Upper lobe of right lung (tissue), 1 donor: ENCODE results near the gene EEF1G. TPM values are rescaled to one million over a fixed set of nuclear protein-coding genes. Genes with fewer than 3 reads are reported as not detected.
"Not testable (repeated sequence)": the region's sequence is repeated elsewhere in the genome, so short reads cannot be mapped to it uniquely, and the experiment has no call there.

ENCODE experiments used
- ATAC-seq: fragments of 200-7000 bp; cut with Tn5 transposase; one replicate; pipeline ENCODE4 v1.9.1; 2020; ENCODE audit warnings: mild to moderate bottlenecking, moderate library complexity
- DNase-seq: peaks from one replicate; pipeline ENCODE4 v3.0.0-alpha.2; 2020
- H3K27ac ChIP-seq: fragments of 200-600 bp; one replicate; pipeline ENCODE4 v1.8.0; 2022
- H3K27me3 ChIP-seq: fragments of 200-600 bp; one replicate; pipeline ENCODE4 v1.8.0; 2022; ENCODE audit warnings: mild to moderate bottlenecking
- H3K36me3 ChIP-seq: fragments of 200-600 bp; one replicate; pipeline ENCODE4 v1.8.0; 2022
- H3K4me1 ChIP-seq: fragments of 200-600 bp; one replicate; pipeline ENCODE4 v1.8.0; 2022
- H3K4me3 ChIP-seq: fragments of 200-600 bp; one replicate; pipeline ENCODE4 v1.8.0; 2022; ENCODE audit warnings: mild to moderate bottlenecking
- H3K9me3 ChIP-seq: fragments of 200-600 bp; one replicate; pipeline ENCODE4 v1.8.0; 2022
- intact Hi-C: fragments of 100-400 bp; cut with DNase I; formaldehyde crosslinking; loops from one replicate; pipeline ENCODE4 v1.11.0; 2022
- total RNA-seq: library from RNA; stranded (reverse); fragmentation: NEBNext Ultra II Directional; extraction: Animal tissue kit (Norgen Biotek cat#: 25700); gene quantifications from one replicate; pipeline ENCODE4 v1.2.1, GENCODE V29; 2021
- TF ChIP-seq, protein P1 (sequence below): fragments of 200-600 bp; IDR thresholded peaks from one replicate; pipeline ENCODE4 v1.8.0; 2022; ENCODE audit warnings: antibody characterized with exemption
- donor health status: DM: no; HTN: yes; CAD: no; lungs with severe emphysema.

Gene EEF1G
- total RNA-seq, 1 donor from 2014 or later = 847 TPM

DNA sequence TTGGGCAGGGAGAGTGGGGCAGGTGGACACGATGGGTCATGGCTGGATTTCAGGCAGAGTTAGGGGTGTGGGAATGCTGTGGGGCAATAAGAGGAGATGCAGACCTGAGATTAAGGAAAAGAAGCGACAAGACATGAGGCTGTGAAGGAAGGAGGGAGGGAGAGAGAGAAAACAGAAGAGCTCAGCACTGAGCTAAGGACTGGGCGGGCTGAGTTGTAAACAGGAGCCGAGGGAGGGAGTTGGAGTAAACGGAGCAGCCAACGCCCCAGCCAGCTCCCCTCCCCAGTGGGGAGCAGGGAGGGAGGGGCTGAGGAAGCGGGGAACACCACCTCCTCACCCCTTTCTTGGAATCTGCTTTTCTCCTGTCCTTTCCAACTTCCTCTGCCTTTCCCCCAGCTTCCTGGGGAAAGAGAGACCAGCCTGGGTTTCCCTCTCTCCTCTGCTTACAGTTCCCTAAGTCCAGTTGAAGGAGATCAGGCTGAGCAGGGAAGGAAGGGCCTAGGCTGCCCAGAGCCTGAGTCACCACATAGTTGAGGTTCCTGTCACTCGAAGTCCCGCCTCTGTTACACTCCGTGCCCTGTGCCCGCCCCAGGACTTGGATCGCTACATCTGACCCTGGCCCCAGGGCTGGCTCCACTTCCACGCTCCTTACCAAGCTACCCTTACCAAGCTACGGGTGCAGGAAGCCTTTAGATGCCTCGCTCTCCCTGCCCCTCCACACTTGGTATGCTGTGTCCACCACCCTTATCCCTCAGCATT is 20.4 kb downstream of the EEF1G start:
- intact Hi-C loops = no loop called here

GRCh38 chr11:62552485-62553079 is 21.1 kb downstream of the EEF1G start:
- no peaks in the 10 kb centered on the region for H3K27me3 ChIP-seq
- H3K27ac ChIP-seq = peak overlapping the region; percentile 98
- H3K9me3 ChIP-seq = no peaks in the 10 kb centered on the region
- intact Hi-C loops = no loop called here
- ATAC-seq (no peak), DNase-seq (no peak)
- no peaks in the 10 kb centered on the region for H3K36me3 ChIP-seq
- TF ChIP-seq, protein P1, sequence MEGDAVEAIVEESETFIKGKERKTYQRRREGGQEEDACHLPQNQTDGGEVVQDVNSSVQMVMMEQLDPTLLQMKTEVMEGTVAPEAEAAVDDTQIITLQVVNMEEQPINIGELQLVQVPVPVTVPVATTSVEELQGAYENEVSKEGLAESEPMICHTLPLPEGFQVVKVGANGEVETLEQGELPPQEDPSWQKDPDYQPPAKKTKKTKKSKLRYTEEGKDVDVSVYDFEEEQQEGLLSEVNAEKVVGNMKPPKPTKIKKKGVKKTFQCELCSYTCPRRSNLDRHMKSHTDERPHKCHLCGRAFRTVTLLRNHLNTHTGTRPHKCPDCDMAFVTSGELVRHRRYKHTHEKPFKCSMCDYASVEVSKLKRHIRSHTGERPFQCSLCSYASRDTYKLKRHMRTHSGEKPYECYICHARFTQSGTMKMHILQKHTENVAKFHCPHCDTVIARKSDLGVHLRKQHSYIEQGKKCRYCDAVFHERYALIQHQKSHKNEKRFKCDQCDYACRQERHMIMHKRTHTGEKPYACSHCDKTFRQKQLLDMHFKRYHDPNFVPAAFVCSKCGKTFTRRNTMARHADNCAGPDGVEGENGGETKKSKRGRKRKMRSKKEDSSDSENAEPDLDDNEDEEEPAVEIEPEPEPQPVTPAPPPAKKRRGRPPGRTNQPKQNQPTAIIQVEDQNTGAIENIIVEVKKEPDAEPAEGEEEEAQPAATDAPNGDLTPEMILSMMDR = no peak
- peak overlapping the region; percentile 29 for H3K4me3 ChIP-seq
- H3K4me1 ChIP-seq = peaks cover 96% of the 10 kb centered on the region

More for the DNA sequence above, 20.4 kb downstream of the EEF1G start:
- ATAC-seq (peak; percentile 85), DNase-seq (peak; percentile 91)
- peaks cover 2% of the 10 kb centered on the region for H3K36me3 ChIP-seq
- no peaks in the 10 kb centered on the region for H3K9me3 ChIP-seq
- peak overlapping the region; percentile 29 for H3K4me3 ChIP-seq
- peaks cover 95% of the 10 kb centered on the region for H3K4me1 ChIP-seq
- TF ChIP-seq, protein P1 = no peak
- peak overlapping the region; percentile 98 for H3K27ac ChIP-seq
- no peaks in the 10 kb centered on the region for H3K27me3 ChIP-seq

GRCh38 chr11:62550478-62550877 is 23.2 kb downstream of the EEF1G start:
- H3K4me1 ChIP-seq = peaks cover 81% of the 10 kb centered on the region
- intact Hi-C loops, H3K9me3 ChIP-seq, DNase-seq, H3K27me3 ChIP-seq, H3K4me3 ChIP-seq, H3K36me3 ChIP-seq, ATAC-seq: not testable (repeated sequence)
- peak overlapping the region; percentile 98 for H3K27ac ChIP-seq

- H3K4me1 ChIP-seq = peaks cover 71% of the 10 kb centered on the region
These were observed 25.0 kb downstream of the EEF1G start for GRCh38 chr11:62548545-62549335.

GRCh38 chr11:62547691-62548281 is 25.9 kb downstream of the EEF1G start:
- H3K9me3 ChIP-seq = no peaks in the 10 kb centered on the region
- peaks cover 69% of the 10 kb centered on the region for H3K4me1 ChIP-seq
- H3K36me3 ChIP-seq = no peaks in the 10 kb centered on the region
- TF ChIP-seq, protein P1 = no peak
- peak overlapping the region; percentile 99 for H3K27ac ChIP-seq
- intact Hi-C loops = no loop called here
- peak overlapping the region; percentile 85 for H3K4me3 ChIP-seq
- DNase-seq (no peak), ATAC-seq (no peak)
- H3K27me3 ChIP-seq = no peaks in the 10 kb centered on the region

More at GRCh38 chr11:62548545-62549335, 25.0 kb downstream of the EEF1G start:
- Histone ChIP-seq H3K27ac (peak overlapping the region; percentile 99), H3K9me3 (no peaks in the 10 kb centered on the region), H3K27me3 (no peaks in the 10 kb centered on the region), H3K4me3 (no peak overlapping the region), H3K36me3 (no peaks in the 10 kb centered on the region)
- TF ChIP-seq, protein P1 = no peak
- intact Hi-C loops = no loop called here
- no peak for DNase-seq
- ATAC-seq = no peak
